Measurements from ENCODE around the gene SPRN.
"Not testable (repeated sequence)": the region's sequence is repeated elsewhere in the genome, so short reads cannot be mapped to it uniquely, and the experiment has no call there.

The SPRN gene

GRCh38 chr10:133384071-133384470 lies 40.4 kb downstream of the SPRN start:
- no peak for DNase-seq

- DNase-seq = no peak
These were observed 40.9 kb downstream of the SPRN start for GRCh38 chr10:133383551-133383950.

- DNase-seq = no peak
These were observed 43.4 kb downstream of the SPRN start for GRCh38 chr10:133381036-133381435.

DNA sequence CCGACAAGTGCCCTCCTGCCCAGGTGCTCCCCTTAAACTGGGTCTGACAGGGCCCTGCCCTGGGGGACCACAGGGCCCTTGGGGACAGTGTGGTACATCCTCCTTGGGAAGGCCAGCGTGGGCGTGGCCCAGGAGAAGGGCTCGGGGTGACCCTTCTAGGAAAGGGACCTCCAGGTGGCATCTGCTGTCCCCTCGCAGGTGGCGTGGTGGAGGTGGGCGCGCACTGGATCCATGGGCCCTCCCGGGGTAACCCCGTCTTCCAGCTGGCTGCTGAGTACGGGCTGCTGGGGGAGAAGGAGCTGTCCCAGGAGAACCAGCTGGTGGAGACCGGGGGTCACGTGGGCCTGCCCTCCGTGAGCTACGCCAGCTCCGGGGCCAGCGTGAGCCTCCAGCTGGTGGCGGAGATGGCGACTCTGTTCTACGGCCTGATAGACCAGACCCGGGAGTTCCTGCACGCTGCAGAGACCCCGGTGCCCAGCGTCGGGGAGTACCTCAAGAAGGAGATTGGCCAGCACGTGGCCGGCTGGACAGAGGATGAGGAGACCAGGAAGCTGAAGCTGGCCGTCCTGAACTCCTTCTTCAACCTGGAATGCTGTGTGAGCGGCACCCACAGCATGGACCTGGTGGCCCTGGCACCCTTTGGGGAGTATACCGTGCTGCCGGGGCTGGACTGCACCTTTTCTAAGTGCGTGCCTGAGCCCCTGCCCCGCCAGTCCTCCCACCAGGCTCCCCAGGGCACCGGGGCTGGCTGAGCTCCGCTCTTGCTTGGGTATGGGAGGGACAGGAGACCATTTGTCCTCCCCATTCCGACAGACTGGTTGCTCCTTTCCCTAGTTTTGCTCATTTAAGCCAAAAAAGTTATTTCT lies 44.4 kb downstream of the SPRN start:
- DNase-seq = peak in 2 of 6 experiments; percentile 9 to 44

- DNase-seq = peak in 5 of 6 experiments; percentile 42 to 63 (median 56)
These were observed 45.1 kb downstream of the SPRN start, which contains the start of gene PAOX for GRCh38 chr10:133379152-133379800. TSS of gene PAOX (plus strand) at chr10:133379262. CDS start at chr10:133379317, 55 bp downstream.

DNA sequence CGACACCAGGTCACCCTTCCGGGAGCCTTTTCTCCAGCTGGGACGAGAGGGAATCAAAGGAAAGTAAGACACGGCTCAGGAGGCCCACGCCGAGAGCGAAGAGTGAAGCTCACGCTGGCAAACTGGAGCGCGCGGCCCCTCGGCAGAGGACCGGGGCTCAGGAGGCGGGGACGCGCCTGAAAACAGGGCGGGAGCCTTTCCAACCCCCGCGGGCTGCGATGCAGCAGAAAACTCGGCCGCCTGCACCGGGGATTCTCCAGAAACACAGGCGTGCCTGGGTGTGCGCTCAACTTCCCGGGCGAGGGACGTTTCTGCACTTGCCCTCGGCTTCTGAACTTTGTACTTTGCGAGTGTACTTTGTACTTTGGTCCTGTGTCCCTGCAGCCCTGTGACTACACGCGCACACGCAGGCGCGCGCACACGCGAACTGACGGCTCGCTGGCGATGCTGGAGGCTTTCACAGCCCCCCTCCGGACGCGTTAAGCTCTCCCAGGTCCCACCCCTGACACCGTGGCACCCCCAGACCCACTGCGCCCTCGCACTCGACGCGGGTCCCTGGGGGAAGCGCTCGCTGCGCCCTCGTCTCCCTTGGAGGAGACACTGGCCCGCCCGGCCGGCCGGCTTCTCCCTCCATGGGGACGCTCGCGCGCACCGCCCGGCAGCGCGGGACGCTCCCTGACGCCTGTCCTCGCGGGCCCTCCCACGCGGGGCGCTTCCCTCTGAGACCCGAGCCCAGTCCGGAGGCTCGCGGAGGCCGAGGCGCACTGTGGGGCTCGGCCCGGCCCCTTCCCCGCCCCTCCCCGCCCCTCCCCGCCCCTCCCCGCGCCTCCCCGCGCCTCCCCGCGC lies 46.0 kb downstream of the SPRN start:
- peak; percentile 32 to 81 (median 63) for DNase-seq

- DNase-seq = no peak
These were observed 46.6 kb downstream of the SPRN start for GRCh38 chr10:133377818-133378250.

DNA sequence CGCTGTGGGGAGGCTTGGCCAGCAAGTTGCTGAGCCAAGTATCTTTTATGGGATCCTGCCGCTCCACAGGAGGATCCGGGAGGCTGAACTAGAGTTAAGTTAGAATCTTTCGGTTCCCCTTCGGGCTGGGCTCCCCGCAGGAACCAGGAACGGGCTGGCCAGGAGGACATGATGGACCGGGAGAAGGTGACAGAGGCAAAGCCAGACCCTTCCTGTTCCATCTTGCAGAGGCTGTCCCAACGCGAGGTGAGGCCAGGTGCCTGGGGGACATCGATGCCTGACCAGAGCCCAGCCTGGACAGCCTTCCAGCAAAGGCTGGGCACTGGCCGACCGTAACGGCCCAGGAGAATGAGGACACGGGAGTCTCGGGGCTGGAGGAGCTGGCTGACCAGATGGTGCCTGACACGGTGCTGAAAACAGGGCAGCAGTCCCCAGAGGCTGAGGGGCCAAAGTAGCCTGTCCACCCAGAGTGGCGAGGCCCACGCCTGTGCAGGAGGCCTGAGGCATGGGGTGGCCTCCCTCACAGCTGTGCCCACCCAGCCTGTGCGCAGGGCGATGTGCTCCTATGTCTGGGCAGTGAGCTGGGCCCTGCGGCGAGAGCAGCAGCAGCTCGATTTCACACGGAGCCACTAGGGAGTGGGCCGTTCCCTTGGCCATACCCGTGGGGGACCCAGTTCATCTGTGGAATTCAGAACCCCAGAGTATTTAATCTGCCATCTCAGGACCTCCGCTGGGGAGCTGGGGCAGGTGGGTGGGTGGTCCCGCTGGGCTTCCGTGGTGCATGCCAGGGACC lies 47.2 kb downstream of the SPRN start:
- DNase-seq = no peak

GRCh38 chr10:133376183-133376582 lies 48.2 kb downstream of the SPRN start:
- DNase-seq = not testable (repeated sequence)

DNA sequence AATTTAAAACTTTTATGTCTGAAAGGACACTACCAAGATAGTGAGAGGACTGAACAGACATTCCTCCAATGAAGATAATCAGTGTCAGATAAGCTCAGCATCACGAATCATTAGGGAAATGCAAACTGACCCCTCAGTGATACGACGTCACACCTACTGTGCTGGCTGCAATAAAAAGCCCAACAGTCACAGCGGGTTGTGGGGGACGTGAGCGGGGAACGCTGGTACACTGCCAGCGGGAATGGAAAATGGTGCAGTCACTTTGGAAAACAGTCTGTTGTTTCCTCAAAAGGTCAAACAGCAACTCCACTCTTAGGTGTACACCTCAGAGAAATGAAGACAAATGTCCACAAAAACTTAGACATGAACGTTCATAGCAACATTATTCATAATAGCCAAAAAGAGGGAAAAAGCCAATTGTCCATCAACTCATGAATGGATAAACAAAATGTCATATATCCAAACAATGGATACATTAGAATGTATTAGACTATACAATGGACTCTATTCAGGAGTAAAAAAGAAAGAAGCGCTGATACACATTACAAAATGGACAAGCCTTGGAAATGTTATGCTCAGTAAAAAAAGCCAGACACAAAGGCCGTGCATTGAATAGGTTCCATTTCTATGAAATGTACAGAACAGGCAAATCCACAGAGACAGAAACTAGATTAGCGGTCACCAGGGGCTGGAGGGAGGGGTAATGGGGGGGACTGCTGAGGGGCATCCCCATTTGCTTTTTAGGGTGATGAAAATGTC lies 48.9 kb downstream of the SPRN start:
- DNase-seq = no peak

DNA sequence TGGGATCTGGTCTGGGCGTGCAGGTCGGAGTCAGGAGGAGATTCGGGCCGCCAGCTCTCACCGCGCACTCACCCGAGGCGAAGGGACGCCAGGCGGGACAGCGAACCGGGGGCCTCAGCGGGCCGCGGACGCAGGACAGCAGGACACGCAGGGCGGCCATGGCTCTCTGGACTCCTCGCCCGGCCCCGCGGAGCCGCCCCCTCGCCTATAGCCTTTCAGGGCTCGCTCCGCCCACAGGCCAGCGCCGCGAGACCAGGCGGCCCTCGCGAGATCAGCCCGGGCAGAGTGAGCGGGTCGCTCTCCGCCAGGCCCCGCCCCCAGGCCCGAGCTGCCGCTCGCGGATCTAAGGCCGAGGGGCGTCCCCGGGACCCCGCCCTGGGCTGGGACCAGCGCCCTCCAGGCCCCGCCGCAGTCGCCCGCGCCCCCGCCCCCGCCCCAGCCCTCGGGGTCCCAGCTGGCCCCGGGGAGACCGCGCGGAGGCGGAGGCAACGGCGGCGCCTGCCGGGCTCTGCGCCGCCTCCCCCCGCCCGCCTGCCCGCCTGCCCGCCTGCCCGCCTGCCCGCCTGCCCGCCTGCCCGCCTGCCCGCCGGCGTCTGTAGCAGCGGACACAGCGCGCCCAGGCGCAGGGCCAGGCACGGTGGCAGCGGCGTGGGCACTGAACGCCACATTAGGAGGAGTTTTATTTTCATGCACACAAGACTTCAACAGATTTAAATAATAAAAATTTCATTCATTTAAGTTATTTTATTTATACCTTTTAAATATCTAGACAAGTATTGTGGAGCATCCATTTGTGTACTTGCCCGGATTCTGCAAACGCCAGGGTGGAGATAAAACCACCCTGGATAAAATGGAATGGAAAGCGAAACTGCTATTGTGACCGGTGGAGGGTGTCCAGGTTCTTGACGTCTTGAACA lies 51.0 kb downstream of the SPRN start, which contains the start of gene ECHS1:
ECHS1 (minus strand) TSS at position 181 of the 917 bp plus-strand sequence; CDS start at position 160, 21 bp downstream.
- DNase-seq = peak; percentile 78 to 95 (median 88)

DNA sequence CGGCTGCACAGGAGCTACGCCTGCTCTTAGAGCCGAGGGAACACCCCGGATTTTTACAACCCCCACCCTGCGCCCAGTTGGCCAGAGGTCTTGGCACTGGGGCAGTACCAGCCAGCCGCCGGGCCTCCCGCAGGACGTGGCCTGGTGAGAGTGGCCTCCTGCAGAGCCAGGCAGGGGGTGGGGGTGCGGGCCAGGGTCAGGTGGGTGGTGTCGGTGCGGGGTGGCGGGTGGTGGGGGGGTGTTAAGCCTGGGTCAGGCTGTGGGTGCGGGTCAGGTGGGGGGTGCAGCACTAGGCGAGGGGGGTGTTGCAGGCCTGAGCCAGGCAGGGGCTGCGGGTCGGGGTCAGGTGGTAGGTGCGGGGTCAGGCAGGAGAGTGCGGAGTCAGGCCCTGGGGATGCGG lies 51.9 kb downstream of the SPRN start:
- DNase-seq = no peak
